K562 (cell line): ENCODE data around the gene IGFBPL1. TPM values are rescaled to one million over a fixed set of nuclear protein-coding genes. Genes with fewer than 3 reads are reported as not detected.

Experiments used
- ATAC-seq: fragments of 200-7000 bp; cut with Tn5 transposase; 3 replicates; pipeline ENCODE4 v1.9.1; 2020; ENCODE audit warnings: moderate library complexity
- BruUV-seq: library from RNA; stranded (reverse); fragments of 400-500 nt; replicated peaks from 2 replicates; lab custom pipeline; 2021; lab: Mats Ljungman, UMichigan
- CTCF ChIA-PET: fragments of 300-600 bp; formaldehyde crosslinking; extraction: SDS; loops from one replicate; lab custom pipeline; 2021; ENCODE audit warnings: low intra/inter-chr PET ratio; lab: Yijun Ruan, JAX
- POLR2A ChIA-PET: fragments of 300-600, 350-650 bp; sonication (Branson Sonifier 250); formaldehyde crosslinking; extraction: SDS; loops from one replicate; lab custom pipeline; 2021; ENCODE audit warnings: antibody characterized with exemption, inconsistent platforms; lab: Yijun Ruan, JAX
- DNase-seq, 4 experiments: peaks; one replicate each; pipeline versions ENCODE4 v3.0.0 to v3.0.0-alpha.2; 2011 to 2018; ENCODE audit warnings: low spot score in 3 of 4, mixed read lengths in 3 of 4; ENCODE audit errors: extremely low read depth in 1 of 4
- FAIRE-seq: peaks from 2 replicates; lab custom pipeline; 2011; peaks lifted over from hg19 to GRCh38; lab: Jason Lieb, UNC
- H2AFZ ChIP-seq: 2 replicates; pipeline ENCODE4 v1.6.0; 2011; ENCODE audit warnings: low read depth, low read length, control low read depth, inconsistent platforms
- H3K27ac ChIP-seq: fragments of 200-600 bp; 3 replicates; pipeline ENCODE4 v1.8.0; 2011; ENCODE audit warnings: low read depth, mild to moderate bottlenecking, control low read depth, inconsistent platforms, low read length, moderate library complexity, mixed read lengths; ENCODE audit errors: extremely low read depth
- H3K27me3 ChIP-seq, 2 experiments: fragments of 300-600 bp in 1 of 2; 2 replicates in 1 of 2; 3 replicates in 1 of 2; pipeline versions ENCODE4 v1.6.0 to v1.8.0; 2011; ENCODE audit warnings: inconsistent platforms in 2 of 2, low read length in 2 of 2, mild to moderate bottlenecking in 1 of 2, mixed read lengths in 1 of 2, moderate library complexity in 1 of 2; ENCODE audit not compliant: control insufficient read depth in 2 of 2, insufficient read depth in 2 of 2
- H3K36me3 ChIP-seq: fragments of 300-600 bp; 3 replicates; pipeline ENCODE4 v1.8.0; 2011; ENCODE audit warnings: mild to moderate bottlenecking, low read length, inconsistent platforms; ENCODE audit not compliant: control insufficient read depth, insufficient read depth
- H3K4me1 ChIP-seq, 2 experiments: fragments of 200-600 bp in 1 of 2; replicated peaks in 1 of 2; 2 replicates in 1 of 2; 3 replicates in 1 of 2; pipeline versions ENCODE4 v1.5.1 to v1.8.0; 2011; ENCODE audit warnings: inconsistent platforms in 2 of 2, low read length in 2 of 2, mild to moderate bottlenecking in 1 of 2, mixed read lengths in 1 of 2, moderate library complexity in 1 of 2; ENCODE audit not compliant: control insufficient read depth in 2 of 2, insufficient read depth in 2 of 2
- H3K4me2 ChIP-seq: 2 replicates; pipeline ENCODE4 v1.6.1; 2011; ENCODE audit warnings: low read length, control low read depth, inconsistent platforms, mixed read lengths; ENCODE audit not compliant: insufficient read depth
- H3K4me3 ChIP-seq: fragments of 200-600 bp; sonication (generic), shearing (Covaris generic); 2 replicates; pipeline ENCODE4 v1.5.1; 2016; ENCODE audit warnings: control low read depth, inconsistent platforms
- H3K79me2 ChIP-seq: fragments of 200-600 bp; 3 replicates; pipeline ENCODE4 v1.8.0; 2011; ENCODE audit warnings: low read length, inconsistent platforms; ENCODE audit not compliant: control insufficient read depth, insufficient read depth
- H3K9ac ChIP-seq, 2 experiments: 2 replicates each; pipeline versions ENCODE4 v1.6.0 to v1.6.1; 2011; ENCODE audit warnings: low read depth in 2 of 2, low read length in 2 of 2, control low read depth in 1 of 2, inconsistent platforms in 1 of 2, mild to moderate bottlenecking in 1 of 2, mixed read lengths in 1 of 2; ENCODE audit not compliant: insufficient read depth in 1 of 2
- H3K9me1 ChIP-seq: one replicate; pipeline ENCODE4 v1.6.0; 2011; ENCODE audit warnings: inconsistent platforms, mild to moderate bottlenecking, low read length, moderate library complexity; ENCODE audit not compliant: control insufficient read depth, insufficient read depth
- H3K9me3 ChIP-seq: replicated peaks from 2 replicates; pipeline ENCODE4 v1.5.1; 2011; ENCODE audit warnings: low read depth, low read length, inconsistent platforms; ENCODE audit not compliant: control insufficient read depth, insufficient read depth
- H4K20me1 ChIP-seq: replicated peaks from 2 replicates; pipeline ENCODE4 v1.6.1; 2011; ENCODE audit warnings: low read length, inconsistent platforms, mixed read lengths; ENCODE audit not compliant: control insufficient read depth, insufficient read depth
- FOXK1 ChIP-seq: sonication (generic); formaldehyde crosslinking; IDR thresholded peaks from 2 replicates; pipeline ENCODE4 v1.8.0; 2022; ENCODE audit warnings: missing genetic modification reagents, mild to moderate bottlenecking, borderline replicate concordance
- MGA ChIP-seq: fragments of 450-650 bp; IDR thresholded peaks from 2 replicates; pipeline ENCODE4 v1.6.1; 2016; ENCODE audit warnings: mild to moderate bottlenecking, moderate library complexity
- MTF1 ChIP-seq: fragments of 250-450 bp; sonication (Bioruptor Pico); IDR thresholded peaks from 2 replicates; pipeline ENCODE4 v1.9.0; 2021; ENCODE audit warnings: moderate library complexity, mild to moderate bottlenecking, inconsistent platforms, borderline replicate concordance
- NFATC3 ChIP-seq: fragments of 450-650 bp; IDR thresholded peaks from 2 replicates; pipeline ENCODE4 v1.6.1; 2017; ENCODE audit warnings: mild to moderate bottlenecking
- RBBP5 ChIP-seq: fragments of 200-600 bp; sonication (generic); IDR thresholded peaks from 2 replicates; pipeline ENCODE4 v1.6.1; 2012; ENCODE audit warnings: borderline replicate concordance, mild to moderate bottlenecking, low read length, control low read depth, inconsistent platforms; ENCODE audit not compliant: insufficient read depth, poor library complexity, severe bottlenecking
- WGBS: fragments of 100-300 bp; shearing (Covaris generic); methylation state at CpG from one replicate; pipeline ENCODE4 v1.1.6; 2016; ENCODE audit warnings: low coverage, mixed read lengths; ENCODE audit not compliant: insufficient coverage; ENCODE audit errors: missing lambda C conversion rate; 5-methylcytosine and 5-hydroxymethylcytosine counted together
- in situ Hi-C: fragments of 300-500 bp; cut with MboI; formaldehyde crosslinking; loops from 4 replicates; pipeline ENCODE4 v1.15.0; 2018; ENCODE audit warnings: inconsistent platforms, mixed read lengths
- intact Hi-C: fragments of 100-400 bp; cut with micrococcal nuclease; formaldehyde crosslinking; loops from 2 replicates; pipeline ENCODE4 v1.14.2; 2022
- polyA plus RNA-seq, 8 experiments: library from polyadenylated mRNA; depleted of rRNA in 4 of 8; stranded (reverse) in 5 of 8; unstranded in 3 of 8; fragments of >200 nt; fragmentation: Nextera tagmentation in 2 of 8; fragmentation: Illumina TruSeq in 1 of 8; extraction: Ambion mirVana in 2 of 8; extraction: Trizol in 1 of 8; gene quantifications; 2 replicates each; pipeline versions ENCODE4 v1.2.1 to v1.2.3, GENCODE V29; 2011 to 2014; ENCODE audit warnings: inconsistent platforms in 1 of 8, missing spikeins in 1 of 8
- total RNA-seq, 7 experiments: library from RNA; depleted of rRNA in 6 of 7; stranded (reverse); fragments of >200 nt in 6 of 7; fragmentation: Illumina TruSeq in 2 of 7; extraction: Trizol in 2 of 7; gene quantifications; 2 replicates each; pipeline versions ENCODE4 v1.2.1 to v1.2.3, GENCODE V29; 2011 to 2021; ENCODE audit warnings: low replicate concordance in 1 of 7
- TF ChIP-seq, protein P1 (sequence below): fragments of 450-650 bp; formaldehyde crosslinking; IDR thresholded peaks from 2 replicates; pipeline ENCODE4 v1.4.0; 2020; ENCODE audit warnings: mild to moderate bottlenecking
- TF ChIP-seq, protein P2 (sequence below): fragments of 450-650 bp; IDR thresholded peaks from 2 replicates; pipeline ENCODE4 v1.6.1; 2016; ENCODE audit warnings: missing biosample characterization, missing genetic modification characterization

Gene IGFBPL1
- total and polyA plus RNA-seq, 9 of the 15 experiments (the other 6 are each of a cell fraction or from before 2014, with no cell fraction given): not detected

DNA sequence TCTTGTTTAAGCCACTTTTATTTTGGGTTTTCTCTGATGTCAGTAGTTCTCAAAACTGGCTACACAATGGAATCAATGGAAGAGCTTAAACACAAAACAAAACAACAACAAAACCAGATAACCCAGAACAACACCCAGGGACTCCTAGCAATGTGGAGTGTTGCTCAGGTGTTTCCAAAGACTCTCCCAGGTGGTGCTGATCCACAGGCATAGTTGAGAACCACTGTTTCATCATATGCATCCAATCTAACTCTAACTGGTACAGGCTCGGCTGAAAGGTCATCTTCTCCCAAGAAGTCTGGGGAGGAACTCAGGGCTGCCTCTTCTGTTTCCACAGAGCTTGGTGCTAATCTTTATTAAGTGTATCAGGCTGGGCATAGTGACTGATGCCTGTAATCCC, 37.2 kb downstream of the IGFBPL1 start:
- POLR2A ChIA-PET: no interaction called here
- H3K9ac ChIP-seq: no peak overlapping the region
- TF ChIP-seq RBBP5 (no peak), MGA (no peak), MTF1 (CRISPR knock-in tag) (no peak), FOXK1 (CRISPR knock-in tag) (no peak), NFATC3 (no peak)
- TF ChIP-seq, protein P1, sequence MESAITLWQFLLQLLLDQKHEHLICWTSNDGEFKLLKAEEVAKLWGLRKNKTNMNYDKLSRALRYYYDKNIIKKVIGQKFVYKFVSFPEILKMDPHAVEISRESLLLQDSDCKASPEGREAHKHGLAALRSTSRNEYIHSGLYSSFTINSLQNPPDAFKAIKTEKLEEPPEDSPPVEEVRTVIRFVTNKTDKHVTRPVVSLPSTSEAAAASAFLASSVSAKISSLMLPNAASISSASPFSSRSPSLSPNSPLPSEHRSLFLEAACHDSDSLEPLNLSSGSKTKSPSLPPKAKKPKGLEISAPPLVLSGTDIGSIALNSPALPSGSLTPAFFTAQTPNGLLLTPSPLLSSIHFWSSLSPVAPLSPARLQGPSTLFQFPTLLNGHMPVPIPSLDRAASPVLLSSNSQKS (CRISPR knock-in tag): no peak
- TF ChIP-seq, protein P2, sequence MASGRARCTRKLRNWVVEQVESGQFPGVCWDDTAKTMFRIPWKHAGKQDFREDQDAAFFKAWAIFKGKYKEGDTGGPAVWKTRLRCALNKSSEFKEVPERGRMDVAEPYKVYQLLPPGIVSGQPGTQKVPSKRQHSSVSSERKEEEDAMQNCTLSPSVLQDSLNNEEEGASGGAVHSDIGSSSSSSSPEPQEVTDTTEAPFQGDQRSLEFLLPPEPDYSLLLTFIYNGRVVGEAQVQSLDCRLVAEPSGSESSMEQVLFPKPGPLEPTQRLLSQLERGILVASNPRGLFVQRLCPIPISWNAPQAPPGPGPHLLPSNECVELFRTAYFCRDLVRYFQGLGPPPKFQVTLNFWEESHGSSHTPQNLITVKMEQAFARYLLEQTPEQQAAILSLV (tag): no peak

More for the DNA sequence above, 37.2 kb downstream of the IGFBPL1 start:
- DNase-seq (no peak), FAIRE-seq (no peak), ATAC-seq (no peak)
- CTCF ChIA-PET: no interaction called here
- Histone ChIP-seq H3K9me3 (no peaks in the 10 kb centered on the region), H3K27me3 (no peaks in the 10 kb centered on the region), H3K4me3 (no peak overlapping the region), H3K4me1 (peaks cover 17 to 30% of the 10 kb centered on the region in 2 experiments), H3K36me3 (no peaks in the 10 kb centered on the region), H2AFZ (no peak overlapping the region), H3K9me1 (no peaks in the 10 kb centered on the region), H3K79me2 (no peaks in the 10 kb centered on the region), H3K27ac (no peak overlapping the region), H4K20me1 (no peaks in the 10 kb centered on the region), H3K4me2 (no peak overlapping the region)
- in situ Hi-C loops: no loop called here
- 6% methylated on average over 1 of the region's 1 CpG for WGBS
- intact Hi-C loops: no loop called here
- BruUV-seq: no TSS peak
